GM18519 (cell line): Measurements from ENCODE around the gene CPNE6.
"Not testable (repeated sequence)": the region's sequence is repeated elsewhere in the genome, so short reads cannot be mapped to it uniquely, and the experiment has no call there.

Experiments
- ATAC-seq: cut with Tn5 transposase; IDR thresholded peaks from one replicate; pipeline ENCODE4 v1.9.1; 2021; ENCODE audit warnings: mild to moderate bottlenecking, moderate library complexity; ENCODE audit not compliant: unreplicated experiment, low FRiP score

Gene CPNE6

GRCh38 chr14:24071144-24071697, at the start of gene CPNE6:
CPNE6 (plus strand) TSS chr14:24071562; CDS start chr14:24072937, 1,375 bp downstream.
- no peak for ATAC-seq

GRCh38 chr14:24024939-24025418, 46.4 kb upstream of the CPNE6 start:
- not testable (repeated sequence) for ATAC-seq

GRCh38 chr14:24029687-24030086, 41.7 kb upstream of the CPNE6 start:
- ATAC-seq, result not testable (repeated sequence)

GRCh38 chr14:24031331-24031730, 40.0 kb upstream of the CPNE6 start:
- not testable (repeated sequence) for ATAC-seq

GRCh38 chr14:24032727-24033418, 38.5 kb upstream of the CPNE6 start:
- no peak for ATAC-seq

GRCh38 chr14:24035769-24036168, 35.6 kb upstream of the CPNE6 start:
- not testable (repeated sequence) for ATAC-seq

GRCh38 chr14:24036169-24036962, 35.0 kb upstream of the CPNE6 start:
- ATAC-seq, result no peak

GRCh38 chr14:24036963-24037657, 34.3 kb upstream of the CPNE6 start:
- not testable (repeated sequence) for ATAC-seq

- ATAC-seq, result no peak
These were observed 33.7 kb upstream of the CPNE6 start for GRCh38 chr14:24037658-24038037.

- ATAC-seq, result no peak
These were observed 32.7 kb upstream of the CPNE6 start for GRCh38 chr14:24038686-24039085.

- no peak for ATAC-seq
These were observed 30.7 kb upstream of the CPNE6 start for GRCh38 chr14:24040692-24041091.

GRCh38 chr14:24042746-24043145, 28.6 kb upstream of the CPNE6 start:
- ATAC-seq, result no peak

- not testable (repeated sequence) for ATAC-seq
These were observed 22.4 kb upstream of the CPNE6 start for GRCh38 chr14:24049002-24049401.

GRCh38 chr14:24050753-24051152, 20.6 kb upstream of the CPNE6 start:
- ATAC-seq, result not testable (repeated sequence)

GRCh38 chr14:24051176-24051788, 20.1 kb upstream of the CPNE6 start:
- no peak for ATAC-seq

GRCh38 chr14:24051789-24052655, 19.3 kb upstream of the CPNE6 start, which contains the start of gene CARMIL3:
CARMIL3 (plus strand) TSS chr14:24052009; CDS start chr14:24052154, 145 bp downstream.
- peak; percentile 54 for ATAC-seq

GRCh38 chr14:24052656-24053547, 18.5 kb upstream of the CPNE6 start:
- ATAC-seq, result no peak
